Calu3 (cell line): ENCODE measurements around the gene FGD5. TPM values are rescaled to one million over a fixed set of nuclear protein-coding genes. Genes with fewer than 3 reads are reported as not detected.

Experiments used
- BruUV-seq: library from RNA; stranded (reverse); fragments of 400-500 nt; replicated peaks from 2 replicates; lab custom pipeline; 2021; lab: Mats Ljungman, UMichigan
- CTCF ChIA-PET: fragments of 300-600 bp; sonication (Branson Sonifier 250); formaldehyde crosslinking; loops from one replicate; lab custom pipeline; 2022; ENCODE audit warnings: antibody characterized with exemption; lab: Charles Lee
- DNase-seq: peaks from one replicate; pipeline ENCODE4 v3.0.0; 2022
- H3K27ac Mint-ChIP-seq: one replicate; pipeline ENCODE4 v1.8.0; 2022; ENCODE audit warnings: mixed read lengths; ENCODE audit not compliant: unreplicated experiment
- H3K27me3 Mint-ChIP-seq: one replicate; pipeline ENCODE4 v1.8.0; 2022; ENCODE audit warnings: mixed read lengths; ENCODE audit not compliant: unreplicated experiment
- H3K36me3 Mint-ChIP-seq: one replicate; pipeline ENCODE4 v1.8.0; 2022; ENCODE audit warnings: mild to moderate bottlenecking, moderate library complexity, mixed read lengths; ENCODE audit not compliant: insufficient read depth, unreplicated experiment
- H3K4me1 Mint-ChIP-seq: one replicate; pipeline ENCODE4 v1.8.0; 2022; ENCODE audit warnings: mild to moderate bottlenecking, low read depth, mixed read lengths; ENCODE audit not compliant: unreplicated experiment
- H3K4me3 Mint-ChIP-seq: one replicate; pipeline ENCODE4 v1.8.0; 2022; ENCODE audit warnings: mild to moderate bottlenecking, low read depth, moderate library complexity, mixed read lengths; ENCODE audit not compliant: unreplicated experiment
- H3K9me3 Mint-ChIP-seq: one replicate; pipeline ENCODE4 v1.8.0; 2022; ENCODE audit warnings: low read depth, mixed read lengths; ENCODE audit not compliant: unreplicated experiment
- intact Hi-C: fragments of 100-400 bp; cut with micrococcal nuclease; formaldehyde crosslinking; loops from one replicate; pipeline ENCODE4 v1.10.0; 2022; ENCODE audit not compliant: unreplicated experiment
- total RNA-seq: library from RNA; stranded (reverse); gene quantifications from 2 replicates; pipeline ENCODE4 v1.2.3, GENCODE V29; 2022
- TF ChIP-seq, protein P1 (sequence below): fragments of 200-600 bp; IDR thresholded peaks from one replicate; pipeline ENCODE4 v1.8.0; 2022; ENCODE audit warnings: antibody characterized with exemption; ENCODE audit not compliant: unreplicated experiment

The FGD5 gene
- total RNA-seq, 1 experiment from 2014 or later = not detected

DNA sequence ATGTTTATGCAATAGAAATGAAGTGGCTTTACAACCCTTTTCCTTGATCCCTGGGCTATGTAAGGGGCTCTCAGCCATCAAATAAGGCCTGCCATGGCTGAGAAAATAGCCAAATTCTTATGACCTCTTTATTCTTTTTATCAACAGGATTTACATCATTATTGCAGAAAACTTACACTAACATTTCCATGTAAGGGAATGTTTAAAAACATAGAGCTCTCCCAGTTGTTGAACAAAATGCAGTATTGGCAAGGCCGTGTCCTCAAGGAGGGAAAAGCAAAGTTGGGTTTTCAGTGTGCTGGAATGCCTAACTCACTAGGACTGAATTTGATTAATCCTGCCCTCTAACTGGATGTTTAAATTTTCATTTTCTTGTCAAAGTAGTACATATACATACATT lies 150.9 kb downstream of the FGD5 start:
- CTCF ChIA-PET = no interaction called here
- Mint-ChIP-seq H3K4me3 (no peak overlapping the region), H3K27ac (no peak overlapping the region), H3K27me3 (no peaks in the 10 kb centered on the region), H3K4me1 (no peaks in the 10 kb centered on the region), H3K9me3 (peaks cover 2% of the 10 kb centered on the region), H3K36me3 (no peaks in the 10 kb centered on the region)
- DNase-seq = no peak
- intact Hi-C loops = no loop called here
- BruUV-seq = no TSS peak
- TF ChIP-seq, protein P1, sequence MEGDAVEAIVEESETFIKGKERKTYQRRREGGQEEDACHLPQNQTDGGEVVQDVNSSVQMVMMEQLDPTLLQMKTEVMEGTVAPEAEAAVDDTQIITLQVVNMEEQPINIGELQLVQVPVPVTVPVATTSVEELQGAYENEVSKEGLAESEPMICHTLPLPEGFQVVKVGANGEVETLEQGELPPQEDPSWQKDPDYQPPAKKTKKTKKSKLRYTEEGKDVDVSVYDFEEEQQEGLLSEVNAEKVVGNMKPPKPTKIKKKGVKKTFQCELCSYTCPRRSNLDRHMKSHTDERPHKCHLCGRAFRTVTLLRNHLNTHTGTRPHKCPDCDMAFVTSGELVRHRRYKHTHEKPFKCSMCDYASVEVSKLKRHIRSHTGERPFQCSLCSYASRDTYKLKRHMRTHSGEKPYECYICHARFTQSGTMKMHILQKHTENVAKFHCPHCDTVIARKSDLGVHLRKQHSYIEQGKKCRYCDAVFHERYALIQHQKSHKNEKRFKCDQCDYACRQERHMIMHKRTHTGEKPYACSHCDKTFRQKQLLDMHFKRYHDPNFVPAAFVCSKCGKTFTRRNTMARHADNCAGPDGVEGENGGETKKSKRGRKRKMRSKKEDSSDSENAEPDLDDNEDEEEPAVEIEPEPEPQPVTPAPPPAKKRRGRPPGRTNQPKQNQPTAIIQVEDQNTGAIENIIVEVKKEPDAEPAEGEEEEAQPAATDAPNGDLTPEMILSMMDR = no peak

DNA sequence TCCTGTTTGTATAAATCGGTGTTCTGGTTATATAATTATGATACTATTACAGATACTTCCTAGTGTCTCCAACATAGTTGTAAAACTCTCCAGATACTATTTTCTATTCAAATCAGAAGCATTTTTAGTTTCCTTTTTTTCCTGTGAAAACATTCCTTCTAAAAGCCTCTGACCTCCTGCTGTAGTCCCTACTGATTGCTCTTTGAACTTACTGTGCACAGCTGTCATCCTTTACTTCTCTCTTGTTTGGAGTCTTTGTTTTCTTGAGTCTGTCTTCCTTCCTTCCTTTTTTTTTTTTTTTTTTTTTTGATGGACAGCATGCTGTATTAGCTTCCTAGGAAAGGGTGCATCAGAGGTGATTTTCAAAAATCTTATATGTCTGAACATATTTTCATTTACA lies 157.6 kb downstream of the FGD5 start:
- H3K4me1 Mint-ChIP-seq = no peaks in the 10 kb centered on the region
- TF ChIP-seq, protein P1 = no peak
- no peak overlapping the region for H3K4me3 Mint-ChIP-seq
- H3K9me3 Mint-ChIP-seq = peaks cover 2% of the 10 kb centered on the region
- no peak overlapping the region for H3K27ac Mint-ChIP-seq
- no peaks in the 10 kb centered on the region for H3K27me3 Mint-ChIP-seq
- CTCF ChIA-PET = no interaction called here
- DNase-seq = no peak
- BruUV-seq = no TSS peak
- intact Hi-C loops = no loop called here
- no peaks in the 10 kb centered on the region for H3K36me3 Mint-ChIP-seq

GRCh38 chr3:14980689-14981088 lies 161.9 kb downstream of the FGD5 start:
- DNase-seq = no peak
- BruUV-seq = no TSS peak
- no peaks in the 10 kb centered on the region for H3K27me3 Mint-ChIP-seq
- TF ChIP-seq, protein P1 = no peak
- no peaks in the 10 kb centered on the region for H3K4me1 Mint-ChIP-seq
- H3K27ac Mint-ChIP-seq = no peak overlapping the region
- H3K36me3 Mint-ChIP-seq = no peaks in the 10 kb centered on the region
- no peak overlapping the region for H3K4me3 Mint-ChIP-seq
- CTCF ChIA-PET = interaction anchor here (0.5 kb wide), 1 partner anchor 26 kb away, joined by 6 read pairs; no protein-coding TSS in a partner anchor
- H3K9me3 Mint-ChIP-seq = peaks cover 6% of the 10 kb centered on the region
- intact Hi-C loops = no loop called here

Other genes with a start within 250 kb of the FGD5 start
- gene CCDC174, start 167.2 kb upstream of the FGD5 start, total RNA-seq = 17.9 and 21.1 TPM in 2 replicates
- 0.28 and 0.39 TPM in 2 replicates for gene C3orf20, start 143.8 kb upstream of the FGD5 start, total RNA-seq
- gene NR2C2, start 128.6 kb downstream of the FGD5 start, total RNA-seq = 33.5 and 41.5 TPM in 2 replicates
- 51.8 and 56.6 TPM in 2 replicates for gene MRPS25, start 246.4 kb downstream of the FGD5 start, total RNA-seq